ENCODE measurements around the gene RPS3. TPM values are rescaled to one million over a fixed set of nuclear protein-coding genes. Genes with fewer than 3 reads are reported as not detected.

RPS3 gene
- total RNA-seq, 1 donor from 2014 or later, result 1,761 TPM

GRCh38 chr11:75424396-75424795 lies 25.1 kb downstream of the RPS3 start:
- Histone ChIP-seq H3K4me1 (peaks cover 29% of the 10 kb centered on the region), H3K27me3 (ENCODE audit: low read depth) (no peaks in the 10 kb centered on the region), H3K9me3 (no peaks in the 10 kb centered on the region), H3K27ac (peak overlapping the region; percentile 27), H3K36me3 (peaks cover 9% of the 10 kb centered on the region), H3K4me3 (no peak overlapping the region)
- no peak for ATAC-seq
- intact Hi-C loops (cut with DNase I), result no loop called here
- no peak for DNase-seq
- TF ChIP-seq, protein P1, sequence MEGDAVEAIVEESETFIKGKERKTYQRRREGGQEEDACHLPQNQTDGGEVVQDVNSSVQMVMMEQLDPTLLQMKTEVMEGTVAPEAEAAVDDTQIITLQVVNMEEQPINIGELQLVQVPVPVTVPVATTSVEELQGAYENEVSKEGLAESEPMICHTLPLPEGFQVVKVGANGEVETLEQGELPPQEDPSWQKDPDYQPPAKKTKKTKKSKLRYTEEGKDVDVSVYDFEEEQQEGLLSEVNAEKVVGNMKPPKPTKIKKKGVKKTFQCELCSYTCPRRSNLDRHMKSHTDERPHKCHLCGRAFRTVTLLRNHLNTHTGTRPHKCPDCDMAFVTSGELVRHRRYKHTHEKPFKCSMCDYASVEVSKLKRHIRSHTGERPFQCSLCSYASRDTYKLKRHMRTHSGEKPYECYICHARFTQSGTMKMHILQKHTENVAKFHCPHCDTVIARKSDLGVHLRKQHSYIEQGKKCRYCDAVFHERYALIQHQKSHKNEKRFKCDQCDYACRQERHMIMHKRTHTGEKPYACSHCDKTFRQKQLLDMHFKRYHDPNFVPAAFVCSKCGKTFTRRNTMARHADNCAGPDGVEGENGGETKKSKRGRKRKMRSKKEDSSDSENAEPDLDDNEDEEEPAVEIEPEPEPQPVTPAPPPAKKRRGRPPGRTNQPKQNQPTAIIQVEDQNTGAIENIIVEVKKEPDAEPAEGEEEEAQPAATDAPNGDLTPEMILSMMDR (IDR thresholded peaks at IDR 0.05), result no peak

DNA sequence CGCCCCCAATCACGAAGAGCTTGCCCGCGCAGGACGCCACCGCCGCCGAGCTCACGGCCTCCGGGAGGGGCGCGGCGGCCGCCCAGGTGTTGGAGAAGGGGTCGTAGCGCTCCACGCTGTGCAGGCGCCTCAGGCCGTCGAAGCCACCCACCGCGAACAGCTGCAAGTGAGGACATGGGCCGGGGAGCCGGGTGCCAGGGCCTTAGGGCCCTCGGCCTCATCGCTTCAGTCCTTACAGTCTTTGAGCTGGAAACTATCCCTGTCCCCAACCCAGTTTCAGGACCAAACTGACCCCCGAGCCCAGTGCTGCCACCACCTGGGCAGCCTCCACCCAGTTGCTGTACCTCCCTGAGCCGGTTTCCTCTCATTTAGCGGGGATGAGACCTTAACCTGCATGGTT lies 26.1 kb downstream of the RPS3 start:
- ATAC-seq, result no peak
- Histone ChIP-seq H3K27me3 (ENCODE audit: low read depth) (peaks cover 5% of the 10 kb centered on the region), H3K4me1 (peaks cover 28% of the 10 kb centered on the region), H3K4me3 (no peak overlapping the region), H3K27ac (no peak overlapping the region), H3K9me3 (no peaks in the 10 kb centered on the region), H3K36me3 (peaks cover 9% of the 10 kb centered on the region)
- TF ChIP-seq, protein P1 (IDR thresholded peaks at IDR 0.05), result no peak
- intact Hi-C loops (cut with DNase I), result no loop called here
- no peak for DNase-seq

DNA sequence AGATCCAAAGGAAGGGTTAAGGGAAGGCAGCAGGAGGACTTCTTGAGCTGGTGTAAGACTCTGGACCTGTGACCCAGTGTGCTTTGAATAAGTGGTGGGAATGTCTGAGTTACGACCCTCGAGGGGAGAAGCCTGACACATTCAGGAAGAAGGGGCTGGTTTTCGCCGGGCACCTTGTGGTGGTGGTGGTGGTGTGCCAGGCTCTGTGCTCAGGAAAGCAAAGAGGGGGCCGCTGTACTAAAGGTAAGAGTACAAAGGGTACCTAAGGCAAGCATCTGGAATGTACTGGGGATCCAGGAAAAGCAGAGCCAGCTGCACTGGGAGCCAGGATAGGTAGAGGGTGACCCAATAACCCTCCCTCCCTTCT lies 27.4 kb downstream of the RPS3 start:
- no peak for ATAC-seq

DNA sequence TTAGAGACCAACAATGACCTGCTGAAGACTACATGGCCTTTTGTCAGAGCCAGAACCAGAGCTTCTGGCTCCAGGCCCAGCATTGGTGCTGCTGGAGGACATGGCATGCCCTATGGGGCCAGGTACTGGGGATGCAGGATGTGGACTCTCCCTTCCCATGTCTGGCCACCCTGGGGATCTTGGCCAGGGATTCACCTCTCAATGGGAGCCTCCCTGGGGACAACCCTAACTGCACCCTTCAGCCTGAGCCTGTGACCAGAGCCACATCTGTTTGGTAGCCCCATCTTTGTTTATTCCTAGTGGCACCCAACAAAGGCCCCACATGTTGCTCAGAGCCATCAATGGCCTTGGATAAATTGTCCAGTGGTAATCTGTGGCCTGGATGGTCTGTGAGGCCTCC lies 27.9 kb downstream of the RPS3 start:
- H3K36me3 ChIP-seq, result peaks cover 8% of the 10 kb centered on the region
- H3K4me1 ChIP-seq, result peaks cover 22% of the 10 kb centered on the region

More for the DNA sequence above, 27.4 kb downstream of the RPS3 start:
- Histone ChIP-seq H3K27me3 (ENCODE audit: low read depth) (peaks cover 18% of the 10 kb centered on the region), H3K9me3 (no peaks in the 10 kb centered on the region), H3K36me3 (peaks cover 9% of the 10 kb centered on the region), H3K4me1 (peaks cover 23% of the 10 kb centered on the region), H3K4me3 (no peak overlapping the region), H3K27ac (no peak overlapping the region)
- DNase-seq, result no peak
- intact Hi-C loops (cut with DNase I), result no loop called here
- TF ChIP-seq, protein P1 (IDR thresholded peaks at IDR 0.05), result no peak

GRCh38 chr11:75428281-75428724 lies 29.0 kb downstream of the RPS3 start:
- Histone ChIP-seq H3K27me3 (ENCODE audit: low read depth) (peaks cover 24% of the 10 kb centered on the region), H3K4me1 (peaks cover 17% of the 10 kb centered on the region), H3K9me3 (no peaks in the 10 kb centered on the region), H3K27ac (peak overlapping the region; percentile 83), H3K4me3 (peak overlapping the region; percentile 54), H3K36me3 (no peaks in the 10 kb centered on the region)
- peak; percentile 94 to 95 for ATAC-seq
- TF ChIP-seq, protein P1 (IDR thresholded peaks at IDR 0.05), result no peak
- intact Hi-C loops (cut with DNase I), result no loop called here
- DNase-seq, result peak; percentile 96

More for the DNA sequence above, 27.9 kb downstream of the RPS3 start:
- intact Hi-C loops (cut with DNase I), result no loop called here
- peaks cover 22% of the 10 kb centered on the region for H3K27me3 ChIP-seq (ENCODE audit: low read depth)
- ATAC-seq, result no peak
- no peak for DNase-seq
- H3K4me3 ChIP-seq, result no peak overlapping the region
- TF ChIP-seq, protein P1 (IDR thresholded peaks at IDR 0.05), result no peak
- H3K27ac ChIP-seq, result no peak overlapping the region
- no peaks in the 10 kb centered on the region for H3K9me3 ChIP-seq

Data from lower lobe of right lung (tissue), 2 donors.